Testis (tissue), 2 donors: Measurements from ENCODE around the gene B3GAT2.

Experiments used
- POLR2A ChIP-seq: fragments of 450-650 bp; IDR thresholded peaks from one replicate; pipeline ENCODE4 v1.6.1; 2017; ENCODE audit warnings: antibody characterized with exemption, mild to moderate bottlenecking, moderate library complexity
- TF ChIP-seq, protein P1 (sequence below), 3 experiments: fragments of 450-650 bp in 2 of 3; fragments of 200-600 bp in 1 of 3; sonication (generic) in 1 of 3; IDR thresholded peaks; one replicate each; pipeline ENCODE4 v1.5.1; 2016 to 2019; ENCODE audit warnings: antibody characterized with exemption in 3 of 3, mild to moderate bottlenecking in 2 of 3, moderate library complexity in 1 of 3

DNA sequence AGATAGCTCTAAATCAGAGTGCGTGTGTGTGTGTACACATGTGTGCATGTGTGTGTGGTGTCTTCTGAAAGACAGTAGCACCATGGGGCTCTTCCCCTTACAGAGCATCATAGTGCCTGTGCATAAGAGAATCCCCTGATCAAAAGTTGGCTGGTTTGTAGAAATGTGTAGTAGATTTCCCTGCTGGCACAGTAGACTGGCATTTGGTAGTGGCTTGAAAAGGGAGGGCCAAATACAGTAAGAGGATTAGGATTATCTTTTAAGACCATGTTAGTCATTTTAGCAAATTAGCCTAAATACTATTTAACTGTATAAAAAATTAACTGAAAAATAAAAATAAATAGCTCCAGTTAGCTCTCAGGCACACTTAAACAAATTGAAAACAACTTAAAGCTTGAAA, 112.6 kb downstream of the B3GAT2 start:
- TF ChIP-seq, protein P1, sequence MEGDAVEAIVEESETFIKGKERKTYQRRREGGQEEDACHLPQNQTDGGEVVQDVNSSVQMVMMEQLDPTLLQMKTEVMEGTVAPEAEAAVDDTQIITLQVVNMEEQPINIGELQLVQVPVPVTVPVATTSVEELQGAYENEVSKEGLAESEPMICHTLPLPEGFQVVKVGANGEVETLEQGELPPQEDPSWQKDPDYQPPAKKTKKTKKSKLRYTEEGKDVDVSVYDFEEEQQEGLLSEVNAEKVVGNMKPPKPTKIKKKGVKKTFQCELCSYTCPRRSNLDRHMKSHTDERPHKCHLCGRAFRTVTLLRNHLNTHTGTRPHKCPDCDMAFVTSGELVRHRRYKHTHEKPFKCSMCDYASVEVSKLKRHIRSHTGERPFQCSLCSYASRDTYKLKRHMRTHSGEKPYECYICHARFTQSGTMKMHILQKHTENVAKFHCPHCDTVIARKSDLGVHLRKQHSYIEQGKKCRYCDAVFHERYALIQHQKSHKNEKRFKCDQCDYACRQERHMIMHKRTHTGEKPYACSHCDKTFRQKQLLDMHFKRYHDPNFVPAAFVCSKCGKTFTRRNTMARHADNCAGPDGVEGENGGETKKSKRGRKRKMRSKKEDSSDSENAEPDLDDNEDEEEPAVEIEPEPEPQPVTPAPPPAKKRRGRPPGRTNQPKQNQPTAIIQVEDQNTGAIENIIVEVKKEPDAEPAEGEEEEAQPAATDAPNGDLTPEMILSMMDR (IDR thresholded peaks at IDR 0.05) = no peak
- TF ChIP-seq POLR2A = no peak
